GM21447 (cell line): ENCODE results near the gene FXYD2.
"Not testable (repeated sequence)": the region's sequence is repeated elsewhere in the genome, so short reads cannot be mapped to it uniquely, and the experiment has no call there.

Source experiments
- ATAC-seq: cut with Tn5 transposase; IDR thresholded peaks from one replicate; pipeline ENCODE4 v1.9.1; 2021; ENCODE audit not compliant: unreplicated experiment

FXYD2 gene

GRCh38 chr11:117822074-117823033 lies 2.2 kb downstream of the FXYD2 start:
- ATAC-seq: no peak

GRCh38 chr11:117821431-117821830 lies 3.1 kb downstream of the FXYD2 start:
- ATAC-seq: no peak

GRCh38 chr11:117820516-117820915 lies 4.0 kb downstream of the FXYD2 start:
- ATAC-seq: no peak

- ATAC-seq: no peak
These were observed 4.5 kb downstream of the FXYD2 start for GRCh38 chr11:117820071-117820470.

- no peak for ATAC-seq
These were observed 5.2 kb downstream of the FXYD2 start for GRCh38 chr11:117819096-117820040.

- peak; percentile 12 for ATAC-seq
These were observed 6.3 kb downstream of the FXYD2 start for GRCh38 chr11:117818041-117818873.

GRCh38 chr11:117817368-117818040 lies 7.0 kb downstream of the FXYD2 start:
- peak; percentile 22 for ATAC-seq

GRCh38 chr11:117816846-117817367 lies 7.6 kb downstream of the FXYD2 start:
- no peak for ATAC-seq

- no peak for ATAC-seq
These were observed 8.3 kb downstream of the FXYD2 start for GRCh38 chr11:117816151-117816741.

GRCh38 chr11:117815262-117815803 lies 9.2 kb downstream of the FXYD2 start:
- peak; percentile 65 for ATAC-seq

GRCh38 chr11:117814766-117815261 lies 9.7 kb downstream of the FXYD2 start:
- ATAC-seq: peak; percentile 48

GRCh38 chr11:117814204-117814765 lies 10.3 kb downstream of the FXYD2 start:
- peak; percentile 6 for ATAC-seq

- not testable (repeated sequence) for ATAC-seq
These were observed 14.5 kb downstream of the FXYD2 start for GRCh38 chr11:117810056-117810451.

GRCh38 chr11:117809236-117810055 lies 15.1 kb downstream of the FXYD2 start:
- no peak for ATAC-seq

GRCh38 chr11:117808784-117809183 lies 15.8 kb downstream of the FXYD2 start:
- no peak for ATAC-seq

- no peak for ATAC-seq
These were observed 16.8 kb downstream of the FXYD2 start for GRCh38 chr11:117807482-117808327.

GRCh38 chr11:117806846-117807245 lies 17.7 kb downstream of the FXYD2 start:
- no peak for ATAC-seq
